Renal cortical epithelial cell (primary cell): Measurements from ENCODE around the gene GAB2. TPM values are rescaled to one million over a fixed set of nuclear protein-coding genes. Genes with fewer than 3 reads are reported as not detected.
A peak's percentile ranks its signal among the peaks of the same experiment; 100 is the strongest.
"Not testable (repeated sequence)": the region's sequence is repeated elsewhere in the genome, so short reads cannot be mapped to it uniquely, and the experiment has no call there.

Source experiments
- DNase-seq: peaks from one replicate; pipeline ENCODE4 v3.0.0-alpha.2; 2011; ENCODE audit warnings: low read depth
- total RNA-seq: library from RNA; depleted of rRNA; stranded (reverse); fragments of >200 nt; gene quantifications from 2 replicates; pipeline ENCODE4 v1.2.3, GENCODE V29; 2014

The GAB2 gene
- total RNA-seq, 1 donor from 2014 or later = 11.0 TPM

DNA sequence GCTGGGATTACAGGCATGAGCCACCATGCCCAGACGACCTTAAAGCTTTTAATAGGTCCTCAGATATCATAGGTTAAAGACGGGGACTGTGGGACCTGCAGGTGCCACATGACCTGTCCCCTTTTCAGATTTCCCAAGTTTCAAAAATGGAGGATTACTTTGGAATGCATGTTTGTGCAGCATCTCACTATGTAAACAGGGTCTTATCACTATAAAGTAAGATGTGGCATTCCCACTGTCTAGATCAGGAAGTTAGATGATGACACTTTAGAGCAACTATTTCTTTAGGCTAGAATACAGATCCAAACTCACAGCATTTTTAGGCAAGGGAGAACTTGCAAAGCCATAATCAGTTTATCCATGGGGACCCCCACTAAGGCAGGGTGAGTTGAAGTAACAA, 136.1 kb downstream of the GAB2 start:
- no peak for DNase-seq

DNA sequence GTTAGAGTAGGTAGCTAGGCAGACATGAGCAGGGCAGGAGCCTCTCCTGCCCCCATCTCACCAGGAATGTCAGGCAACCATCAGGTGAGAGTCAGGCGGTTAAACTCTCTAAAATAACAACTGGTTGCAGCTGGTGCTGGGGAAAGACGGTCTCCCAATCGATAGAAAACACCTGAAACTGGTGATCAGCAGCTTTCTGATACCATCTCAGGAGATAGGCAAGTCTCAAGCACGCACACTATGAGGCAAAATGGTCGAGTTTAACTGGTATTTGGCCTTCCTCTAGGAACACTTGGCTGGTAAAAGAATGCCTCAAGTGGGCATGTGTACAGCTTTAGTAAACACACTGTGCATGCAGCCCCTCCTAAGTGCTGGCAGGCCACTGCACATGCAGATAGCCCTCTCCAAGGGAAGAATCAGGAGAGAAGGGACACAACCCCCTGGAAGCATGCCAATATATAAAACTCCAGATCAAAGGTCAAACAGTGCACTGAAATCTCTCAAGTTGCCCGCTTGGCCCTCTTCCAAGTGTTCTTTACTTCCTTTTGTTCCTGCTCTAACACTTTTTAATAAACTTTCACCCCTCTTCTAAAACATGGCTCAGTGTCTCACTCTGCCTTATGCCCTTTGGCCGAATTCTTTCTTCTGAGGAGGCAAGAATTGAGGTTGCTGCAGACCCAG, 140.2 kb downstream of the GAB2 start:
- peak; percentile 52 for DNase-seq

DNA sequence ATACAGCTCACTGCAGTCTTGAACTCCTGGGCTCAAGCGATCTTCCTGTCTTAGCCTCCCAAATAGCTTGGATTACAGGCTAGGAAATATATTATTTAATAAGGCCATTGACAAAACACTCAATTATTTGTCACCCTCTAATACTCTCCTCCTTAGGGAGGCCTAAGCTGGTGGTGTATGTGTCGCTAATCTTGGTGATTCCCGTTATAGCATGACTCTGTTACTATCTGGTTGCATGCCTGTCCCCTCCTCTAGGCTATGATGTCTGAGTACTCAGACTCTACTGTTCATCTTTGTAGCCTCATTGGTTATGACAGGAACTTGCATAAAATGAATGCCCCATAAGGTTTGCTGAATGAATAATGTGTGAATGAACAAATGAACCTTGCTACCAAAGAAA, 141.3 kb downstream of the GAB2 start:
- no peak for DNase-seq

DNA sequence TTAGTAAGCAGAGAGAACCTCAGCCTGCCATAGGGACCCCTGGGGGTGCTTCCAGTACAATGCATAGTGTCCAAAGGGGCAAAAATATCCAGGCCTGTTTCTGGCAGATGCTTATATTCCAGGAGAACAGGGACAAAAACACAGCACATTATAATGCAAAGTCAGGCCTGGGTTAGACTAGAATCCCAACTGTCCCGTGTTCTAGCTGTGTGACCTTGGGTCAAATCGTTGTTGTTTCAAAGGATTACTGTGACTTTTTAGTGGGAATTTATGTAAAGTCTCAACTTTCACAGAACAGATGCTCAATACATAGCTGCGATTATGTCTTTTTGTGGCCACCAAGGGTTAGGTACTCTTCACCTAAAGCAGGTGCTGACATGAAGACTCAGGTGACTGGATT, 142.9 kb downstream of the GAB2 start:
- DNase-seq = no peak

DNA sequence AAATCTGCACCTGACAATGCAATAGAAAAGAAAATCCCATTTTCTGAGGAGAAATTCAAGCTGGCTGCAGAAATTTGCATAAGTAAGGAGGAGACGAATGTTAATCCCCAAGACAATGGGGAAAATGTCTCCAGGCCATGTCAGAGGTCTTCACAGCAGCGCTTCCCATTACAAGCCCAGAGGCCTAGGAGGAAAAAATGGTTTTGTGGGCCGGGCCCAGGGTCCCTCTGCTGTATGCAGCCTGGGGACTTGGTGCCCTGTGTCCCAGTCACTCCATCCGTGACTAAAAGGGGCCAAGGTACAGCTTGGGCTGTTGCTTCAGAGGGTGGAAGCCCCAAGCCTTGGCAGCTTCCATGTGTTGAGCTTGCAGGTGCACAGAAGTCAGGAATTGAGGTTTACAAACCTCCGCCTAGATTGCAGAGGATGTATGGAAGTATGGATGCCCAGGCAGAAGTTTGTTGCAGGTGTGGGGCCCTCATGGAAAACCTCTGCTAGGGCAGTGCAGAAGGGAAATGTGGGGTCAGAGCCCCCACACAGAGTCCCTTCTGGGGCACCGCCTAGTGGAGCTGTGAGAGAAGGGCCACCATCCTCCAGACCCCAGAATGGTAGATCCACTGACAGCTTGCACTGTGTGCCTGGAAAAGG, 144.9 kb downstream of the GAB2 start:
- not testable (repeated sequence) for DNase-seq

DNA sequence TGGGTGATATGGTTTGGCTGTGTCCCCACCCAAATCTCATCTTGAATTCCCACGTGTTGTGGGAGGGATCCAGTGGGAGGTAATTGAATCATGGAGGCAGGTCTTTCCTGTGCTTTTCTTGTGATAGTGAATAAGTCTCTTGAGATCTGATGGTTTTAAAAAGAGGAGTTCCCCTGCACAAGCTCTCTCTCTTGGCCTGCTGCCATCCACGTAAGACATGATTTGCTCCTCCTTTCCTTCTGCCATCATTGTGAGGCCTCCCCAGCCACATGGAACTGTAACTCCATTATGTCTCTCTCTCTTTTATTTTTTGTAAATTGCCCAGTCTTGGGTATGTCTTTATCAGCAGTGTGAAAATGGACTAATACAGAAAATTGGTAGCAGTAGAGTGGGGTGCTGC, 145.8 kb downstream of the GAB2 start:
- DNase-seq = not testable (repeated sequence)

DNA sequence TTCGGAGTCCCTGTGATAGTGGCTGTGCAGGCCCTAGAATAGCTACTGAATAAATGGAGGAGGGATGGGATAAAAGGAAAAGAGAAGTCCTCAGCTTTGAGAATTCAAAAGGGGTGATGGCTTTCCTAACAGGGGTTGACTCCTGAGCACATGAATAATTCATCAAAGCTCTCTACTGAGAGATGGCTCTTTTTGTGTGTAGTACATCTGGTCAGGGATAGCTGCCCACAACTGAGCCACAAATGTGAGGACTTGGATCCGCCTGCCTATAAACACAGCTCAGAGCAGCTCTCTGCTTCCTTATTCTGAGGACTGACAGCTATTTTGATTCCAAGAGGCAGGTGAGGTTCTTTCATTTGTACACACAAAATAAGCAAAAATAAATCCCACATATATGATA, 146.6 kb downstream of the GAB2 start:
- DNase-seq = no peak

DNA sequence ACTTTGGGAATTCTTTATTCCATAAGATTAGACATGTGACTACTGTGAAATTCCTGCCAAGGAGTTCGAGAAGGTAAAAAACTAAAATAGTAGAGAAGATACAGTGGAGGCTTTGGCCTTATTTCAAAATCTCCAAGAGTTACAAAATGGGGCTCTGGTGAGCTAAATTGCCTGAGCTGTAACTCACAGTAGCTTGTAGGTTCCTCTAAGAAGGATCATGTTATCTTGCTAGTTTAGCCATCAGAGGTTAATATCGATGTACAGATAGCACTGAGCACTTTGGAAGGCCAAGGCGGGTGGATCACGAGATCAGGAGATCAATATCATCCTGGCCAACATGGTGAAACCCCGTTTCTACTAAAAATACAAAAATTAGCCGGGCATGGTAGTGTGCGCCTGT, 147.8 kb downstream of the GAB2 start:
- no peak for DNase-seq

DNA sequence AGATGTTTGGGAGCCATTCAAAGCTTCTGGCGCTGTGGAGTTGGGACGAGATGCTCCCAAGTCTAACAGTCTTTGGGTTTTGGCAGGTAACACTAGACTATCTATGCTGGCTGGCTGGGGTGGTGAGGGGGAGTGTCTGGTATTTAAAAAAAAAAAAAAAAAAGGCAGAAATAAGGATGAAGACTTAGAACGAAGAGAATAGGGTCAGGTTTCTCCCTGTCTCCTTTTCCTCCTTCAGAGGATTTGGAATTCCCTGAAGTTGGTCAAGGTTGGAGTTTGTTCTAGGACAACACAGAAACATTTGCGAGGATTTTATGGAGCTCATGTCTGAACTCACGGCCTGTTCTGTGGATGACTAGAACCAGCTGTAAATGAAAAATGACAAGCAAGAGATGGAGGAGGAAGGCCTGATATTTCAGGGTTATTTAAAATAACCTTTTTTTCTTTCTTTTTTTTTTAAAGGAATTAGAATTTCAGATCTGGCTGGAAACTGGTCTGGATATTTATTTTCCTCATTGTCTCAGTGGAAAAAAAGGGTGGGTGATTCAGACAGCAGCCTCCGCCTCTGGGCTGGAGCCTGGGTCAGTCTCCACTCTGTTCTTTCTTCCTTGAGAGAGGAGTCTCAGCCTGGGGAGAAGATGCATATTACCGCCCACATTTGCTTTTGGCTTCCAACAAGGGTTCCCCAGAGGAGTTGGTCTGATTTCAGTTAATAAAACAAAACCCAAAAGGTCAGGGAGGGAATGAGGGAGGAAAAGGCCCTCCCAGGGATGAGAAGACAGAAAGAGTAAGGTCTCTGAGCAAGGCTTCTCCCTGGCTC, 148.8 kb downstream of the GAB2 start:
- DNase-seq = no peak

DNA sequence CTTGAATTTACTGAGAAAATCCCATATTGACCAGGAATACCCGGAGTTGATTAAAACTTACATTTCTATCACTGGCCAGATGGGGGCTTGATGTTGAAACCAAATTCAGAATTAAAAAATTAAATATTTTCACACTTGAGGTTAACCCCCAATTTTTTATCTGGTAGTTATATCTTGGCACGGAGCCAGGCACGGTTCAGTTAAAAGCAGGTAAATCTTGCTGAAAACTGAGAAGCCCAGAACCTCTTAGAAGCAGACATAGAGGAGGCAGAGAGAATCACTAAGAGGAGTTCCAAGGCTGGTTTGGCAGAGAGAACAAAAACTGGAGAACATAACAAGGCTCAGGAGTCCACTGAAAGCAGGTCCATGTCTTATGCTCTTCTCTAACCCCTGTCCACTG, 151.2 kb downstream of the GAB2 start:
- DNase-seq = no peak

DNA sequence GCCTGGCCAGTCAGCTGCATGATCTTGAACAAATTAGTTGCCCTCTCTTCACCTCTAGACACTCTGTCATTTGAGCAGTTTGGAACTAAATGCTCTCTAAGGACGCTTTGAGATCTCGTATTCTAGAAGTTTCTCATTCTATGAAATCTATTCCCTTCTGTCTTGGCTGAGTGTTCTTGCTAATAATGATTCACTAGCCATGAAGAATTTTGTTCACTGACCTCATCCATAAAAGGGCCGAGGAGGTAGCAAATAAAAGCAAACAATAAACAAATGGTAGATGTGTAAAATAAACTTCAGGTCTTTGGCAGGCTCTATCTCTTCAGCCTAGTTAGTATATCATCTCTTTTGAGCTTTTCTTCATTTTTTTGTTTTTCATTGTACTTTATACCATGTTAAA, 152.3 kb downstream of the GAB2 start:
- peak; percentile 54 for DNase-seq

DNA sequence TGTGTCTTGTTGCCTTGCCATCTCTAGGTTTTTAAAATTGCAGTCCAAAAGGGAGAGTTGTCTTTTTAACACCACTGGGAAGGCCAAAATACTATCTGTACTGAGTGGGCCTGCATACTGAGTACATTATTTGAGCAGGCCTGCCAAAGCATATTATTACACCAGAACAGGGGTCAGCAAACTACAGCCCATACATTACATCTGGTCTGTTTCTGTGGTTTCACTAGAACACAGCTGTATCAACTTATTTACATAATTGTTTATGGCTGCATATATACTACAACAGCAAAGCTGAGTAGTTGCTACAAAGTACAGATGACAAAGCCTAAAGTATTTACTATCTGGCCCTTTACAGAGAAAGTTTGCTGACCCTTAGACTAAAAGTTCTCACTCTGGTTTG, 154.9 kb downstream of the GAB2 start:
- DNase-seq = no peak

DNA sequence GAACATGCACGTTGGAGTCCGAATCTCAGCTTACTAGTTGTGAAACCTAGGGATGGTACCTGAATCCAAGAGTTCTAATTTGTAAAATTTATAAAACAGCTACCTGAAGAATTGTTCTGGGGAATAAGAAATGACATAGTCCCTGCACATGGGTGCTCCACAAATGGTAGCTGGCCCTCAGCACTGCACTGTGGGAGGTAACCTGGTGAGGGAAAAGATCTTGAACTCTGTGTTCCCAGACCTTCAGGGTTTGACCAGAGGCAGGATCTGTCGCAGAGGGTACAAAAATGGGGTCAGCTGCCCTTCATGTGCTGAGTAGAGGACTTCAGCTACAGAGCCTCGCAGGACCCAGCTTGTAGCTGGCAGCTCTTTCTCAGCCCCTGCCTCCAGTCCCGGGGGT, 155.4 kb downstream of the GAB2 start:
- no peak for DNase-seq

DNA sequence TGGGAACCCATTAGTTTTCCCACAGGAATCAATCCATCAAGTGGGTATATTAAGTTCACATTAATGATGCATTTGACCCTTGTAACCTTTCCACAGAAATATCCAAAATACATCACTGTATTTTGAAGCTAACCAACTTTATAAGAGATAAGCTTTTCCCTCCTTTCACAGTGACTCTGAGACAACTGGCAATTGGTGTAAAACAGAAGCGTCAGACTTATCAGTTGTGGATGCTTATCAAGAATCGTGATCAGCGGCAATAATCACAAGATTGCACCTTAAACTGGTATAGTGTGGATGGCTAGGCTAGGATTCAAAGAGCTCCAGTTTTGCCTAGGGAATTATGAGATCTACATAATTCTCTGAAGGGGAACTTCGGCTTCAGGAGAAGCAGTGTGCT, 155.8 kb downstream of the GAB2 start:
- DNase-seq = no peak

DNA sequence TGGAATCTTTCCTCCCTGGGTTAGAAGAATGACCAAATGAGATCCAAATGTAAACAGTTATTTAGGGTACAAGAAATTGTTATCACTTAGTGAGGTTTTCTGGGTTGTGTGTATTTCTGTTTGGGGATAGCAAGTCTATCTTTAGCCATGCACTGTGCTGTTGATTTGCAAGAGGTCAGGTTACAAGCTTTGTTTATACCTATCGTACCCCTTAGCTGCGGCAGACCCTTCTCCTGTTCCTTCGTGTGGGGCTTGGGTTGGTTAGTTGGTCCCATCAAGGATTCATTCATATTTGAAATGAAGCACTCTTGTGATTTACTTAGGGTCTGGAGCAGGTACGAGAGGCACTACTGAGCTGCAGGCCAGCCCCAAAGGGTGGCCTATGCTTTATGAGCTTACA, 156.3 kb downstream of the GAB2 start:
- no peak for DNase-seq

DNA sequence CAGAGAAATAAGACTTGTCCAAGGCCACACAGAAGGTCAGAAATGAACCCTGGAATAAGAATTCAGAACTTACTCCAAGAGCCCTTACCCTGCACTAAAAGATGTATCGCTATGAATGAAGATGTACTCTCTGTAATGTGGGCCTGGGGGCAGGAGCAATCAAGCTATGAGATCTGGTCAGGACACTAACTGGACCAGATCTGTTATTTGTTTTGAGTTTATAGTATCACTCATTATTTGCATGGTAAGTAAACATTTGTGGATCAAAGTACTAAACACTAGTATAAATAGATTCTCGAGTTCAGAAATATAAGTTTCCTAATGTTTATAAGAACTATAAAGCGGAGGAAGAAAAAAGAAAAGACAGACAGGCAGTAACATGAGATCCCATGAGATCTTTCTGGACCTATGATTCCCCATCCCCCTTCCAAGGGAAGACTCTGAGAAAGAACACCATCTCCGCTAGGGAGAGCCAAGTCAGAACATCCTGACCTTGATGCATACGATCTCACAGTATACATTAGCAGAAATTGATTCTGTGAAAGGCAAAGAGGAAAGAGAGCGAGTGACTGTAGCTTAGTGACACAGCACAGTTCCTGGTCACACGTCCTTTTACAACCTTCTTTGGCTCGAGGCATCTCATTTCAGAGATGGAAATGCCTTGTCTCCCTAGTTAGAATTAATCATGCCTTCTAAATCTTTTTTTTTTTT, 157.7 kb downstream of the GAB2 start:
- DNase-seq = no peak

DNA sequence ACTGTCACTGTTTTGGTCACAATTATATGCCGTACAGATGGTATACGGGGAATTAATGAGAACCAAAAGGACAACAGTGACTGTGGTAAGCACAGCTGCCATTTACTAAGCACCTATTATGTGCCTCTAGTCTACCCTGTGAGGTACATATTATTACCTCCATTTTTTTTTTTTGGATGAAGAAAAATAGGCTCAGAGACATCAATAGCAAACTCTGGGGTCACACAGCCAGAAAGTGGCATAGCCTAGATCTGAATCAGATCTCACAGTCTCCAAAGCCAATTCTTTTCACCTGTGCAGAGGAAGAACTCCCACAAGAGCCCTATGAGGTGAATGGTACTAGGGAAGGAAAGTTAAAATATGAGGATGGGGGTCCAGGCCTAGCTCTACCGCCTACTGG, 160.0 kb downstream of the GAB2 start:
- no peak for DNase-seq

DNA sequence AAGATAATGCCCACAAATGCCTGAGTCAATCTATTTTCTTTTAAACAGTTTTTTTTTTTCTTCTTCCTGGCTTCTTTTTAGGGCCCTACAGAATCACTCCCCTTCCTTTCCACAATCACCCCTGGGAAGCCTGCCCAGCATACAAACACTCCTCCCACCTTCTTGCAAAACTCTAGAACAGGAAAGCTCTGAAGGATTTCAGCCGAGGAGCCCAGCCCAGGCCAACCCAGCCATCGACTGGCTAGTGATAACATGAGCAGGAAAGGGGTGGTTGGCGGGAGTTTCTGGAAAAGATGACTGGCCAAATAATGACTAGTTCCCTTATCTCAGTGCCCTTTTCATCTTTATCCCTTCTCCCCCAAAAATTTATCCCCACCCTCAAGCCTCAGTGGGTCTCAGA, 160.7 kb downstream of the GAB2 start:
- DNase-seq = peak; percentile 29

DNA sequence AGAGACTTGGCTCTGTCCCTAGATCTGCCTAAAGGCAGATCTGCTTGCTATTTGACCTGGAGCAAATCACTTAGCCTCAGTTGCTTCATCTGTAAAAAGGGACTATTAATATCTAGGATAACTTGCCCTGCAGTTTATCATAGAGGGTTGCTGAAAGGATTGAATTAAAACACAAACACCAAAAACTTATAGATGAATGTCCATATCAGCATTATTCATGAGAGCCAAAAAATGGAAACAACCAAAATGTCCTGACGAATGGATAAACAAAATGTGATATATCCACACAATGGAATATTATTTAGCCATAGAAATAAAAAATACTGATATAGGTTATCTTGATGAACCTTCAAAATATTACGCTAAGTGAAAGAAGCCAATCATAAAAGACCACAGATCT, 161.7 kb downstream of the GAB2 start:
- DNase-seq = no peak

DNA sequence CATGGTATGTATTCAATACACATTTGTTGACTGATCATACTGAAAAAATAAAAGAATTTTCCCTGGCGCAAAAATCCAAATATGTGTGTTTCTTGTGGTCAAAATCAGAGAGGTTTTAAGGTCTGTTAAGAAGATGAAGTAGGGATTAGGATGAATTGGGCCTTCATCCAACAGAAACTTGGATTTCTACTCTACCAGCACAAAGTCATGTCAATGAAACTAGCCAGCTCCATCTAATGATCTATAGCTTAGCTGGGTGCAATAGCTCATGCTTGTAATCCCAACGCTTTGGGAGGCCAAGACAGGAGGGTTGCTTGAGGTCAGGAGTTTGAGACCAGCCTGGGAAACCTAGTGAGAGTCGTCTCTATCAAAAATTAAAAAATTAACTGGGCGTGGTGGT, 163.4 kb downstream of the GAB2 start:
- no peak for DNase-seq

DNA sequence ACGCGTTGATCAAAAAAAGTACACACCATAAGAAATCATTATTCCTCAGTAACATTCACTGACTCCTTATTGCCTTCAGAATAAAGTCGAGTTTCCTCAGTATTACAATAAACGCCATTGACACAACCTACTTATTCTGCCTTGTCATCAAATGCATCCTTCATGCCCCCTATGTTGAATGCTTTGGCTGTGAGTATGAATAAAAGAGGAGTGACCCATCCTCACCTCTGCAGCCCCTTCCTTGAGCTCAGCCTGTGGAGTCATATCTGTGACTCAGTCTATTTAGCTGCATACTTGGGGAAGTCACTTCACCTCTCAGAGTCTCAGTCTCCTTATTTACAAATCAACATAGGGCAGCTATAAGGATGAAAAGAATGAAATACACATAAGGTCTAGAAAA, 163.8 kb downstream of the GAB2 start:
- DNase-seq = peak; percentile 34

DNA sequence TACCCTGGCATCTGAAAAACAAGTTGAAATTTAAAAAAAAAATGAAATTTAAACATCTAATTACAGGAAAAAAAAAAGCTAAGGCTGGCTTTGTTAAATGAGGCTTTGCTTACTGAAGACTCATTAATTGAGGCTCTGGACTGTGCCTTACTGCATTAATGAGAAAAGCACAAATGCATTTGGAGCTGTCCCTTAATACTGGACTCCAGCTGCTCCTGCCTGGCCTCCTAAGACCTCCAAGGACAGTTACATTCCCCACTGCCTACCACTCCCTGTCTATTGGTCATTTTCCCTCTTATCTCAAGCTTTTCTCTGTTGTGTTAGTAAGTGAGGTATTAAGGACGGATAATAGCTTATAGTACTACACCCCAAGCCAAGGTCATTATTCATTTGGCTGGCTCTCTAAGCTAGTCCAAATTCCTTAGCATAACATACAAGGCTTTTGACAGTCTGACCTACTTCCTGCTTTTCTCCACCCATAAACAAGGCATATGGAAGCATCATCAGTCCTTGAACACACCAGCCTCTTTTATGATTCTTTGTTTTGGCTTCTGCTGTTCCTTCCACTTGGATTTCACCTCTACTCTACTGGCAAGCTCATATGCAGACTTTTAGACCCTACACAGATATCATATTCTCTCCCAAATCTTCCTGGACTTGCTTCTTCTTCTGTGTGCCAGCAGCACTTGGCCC, 166.4 kb downstream of the GAB2 start:
- peak; percentile 12 for DNase-seq
